GM23338 (cell line): Measurements from ENCODE around the gene VSTM5. TPM values are rescaled to one million over a fixed set of nuclear protein-coding genes. Genes with fewer than 3 reads are reported as not detected.

Experiments used
- ATAC-seq: fragments of 200-7000 bp; cut with Tn5 transposase; 3 replicates; pipeline ENCODE4 v1.9.1; 2020
- DNase-seq: peaks from one replicate; pipeline ENCODE4 v3.0.0-alpha.2; 2015; ENCODE audit warnings: low spot score
- H2AFZ ChIP-seq: fragments of 200-600 bp; sonication (generic); 2 replicates; pipeline ENCODE4 v1.8.0; 2016; ENCODE audit warnings: antibody characterized with exemption, mild to moderate bottlenecking, moderate library complexity
- H3F3A ChIP-seq: fragments of 200-600 bp; sonication (generic); replicated peaks from 2 replicates; pipeline ENCODE4 v1.8.0; 2017; ENCODE audit warnings: antibody characterized with exemption, mixed run types, low read depth
- H3K27ac ChIP-seq: fragments of 200-600 bp; sonication (generic); 2 replicates; pipeline ENCODE4 v1.6.1; 2016; ENCODE audit warnings: low read depth
- H3K27me3 ChIP-seq: fragments of 200-600 bp; sonication (generic); 2 replicates; pipeline ENCODE4 v1.8.0; 2016; ENCODE audit warnings: mild to moderate bottlenecking, mixed run types, moderate library complexity; ENCODE audit not compliant: insufficient read depth
- H3K36me3 ChIP-seq: fragments of 200-600 bp; sonication (generic); 2 replicates; pipeline ENCODE4 v1.8.0; 2016; ENCODE audit warnings: mild to moderate bottlenecking; ENCODE audit not compliant: insufficient read depth
- H3K4me1 ChIP-seq: fragments of 200-600 bp; sonication (generic); 2 replicates; pipeline ENCODE4 v1.8.0; 2016; ENCODE audit warnings: mild to moderate bottlenecking, moderate library complexity; ENCODE audit not compliant: insufficient read depth
- H3K4me2 ChIP-seq: fragments of 200-600 bp; sonication (generic); 2 replicates; pipeline ENCODE4 v1.7.1; 2017; ENCODE audit warnings: mixed run types
- H3K4me3 ChIP-seq: fragments of 200-600 bp; sonication (generic); 2 replicates; pipeline ENCODE4 v1.6.1; 2016; ENCODE audit warnings: mixed run types
- H3K79me2 ChIP-seq: fragments of 200-600 bp; sonication (generic); replicated peaks from 2 replicates; pipeline ENCODE4 v1.8.0; 2017; ENCODE audit warnings: mild to moderate bottlenecking; ENCODE audit not compliant: insufficient read depth
- H3K9me2 ChIP-seq: fragments of 200-600 bp; sonication (generic); 2 replicates; pipeline ENCODE4 v1.8.0; 2017; ENCODE audit not compliant: insufficient read depth
- H4K20me1 ChIP-seq: fragments of 200-600 bp; sonication (generic); replicated peaks from 2 replicates; pipeline ENCODE4 v1.8.0; 2017; ENCODE audit warnings: mild to moderate bottlenecking; ENCODE audit not compliant: insufficient read depth
- H3K27ac Mint-ChIP-seq: 2 replicates; pipeline ENCODE4 v1.8.0; 2020; ENCODE audit warnings: inconsistent platforms, mild to moderate bottlenecking, moderate library complexity, mixed read lengths
- H3K27me3 Mint-ChIP-seq: 3 replicates; pipeline ENCODE4 v1.8.0; 2022; ENCODE audit warnings: low read depth, mild to moderate bottlenecking, moderate library complexity, mixed read lengths, inconsistent platforms; ENCODE audit not compliant: insufficient read depth, poor library complexity
- H3K36me3 Mint-ChIP-seq: 3 replicates; pipeline ENCODE4 v1.8.0; 2021; ENCODE audit warnings: low read depth, mild to moderate bottlenecking, inconsistent platforms, moderate library complexity, mixed read lengths
- H3K4me1 Mint-ChIP-seq: 3 replicates; pipeline ENCODE4 v1.8.0; 2020; ENCODE audit warnings: mild to moderate bottlenecking, inconsistent platforms, mixed read lengths
- H3K4me3 Mint-ChIP-seq: 3 replicates; pipeline ENCODE4 v1.8.0; 2021; ENCODE audit warnings: moderate library complexity, mild to moderate bottlenecking, inconsistent platforms, mixed read lengths
- H3K9me3 Mint-ChIP-seq: 3 replicates; pipeline ENCODE4 v1.8.0; 2020; ENCODE audit warnings: moderate library complexity, mild to moderate bottlenecking, inconsistent platforms, mixed read lengths
- CREB1 ChIP-seq: fragments of 250-450 bp; sonication (Bioruptor Pico); IDR thresholded peaks from 2 replicates; pipeline ENCODE4 v1.5.0; 2020; ENCODE audit warnings: low read depth, mild to moderate bottlenecking, moderate library complexity
- EZH2 ChIP-seq: fragments of 200-600 bp; sonication (generic); IDR thresholded peaks from one replicate; pipeline ENCODE4 v1.8.0; 2017; ENCODE audit warnings: antibody characterized with exemption, mild to moderate bottlenecking, low read depth; ENCODE audit not compliant: unreplicated experiment
- JUNB ChIP-seq: IDR thresholded peaks from one replicate; pipeline ENCODE4 v1.6.1; 2016; ENCODE audit warnings: antibody characterized with exemption; ENCODE audit not compliant: unreplicated experiment
- NANOG ChIP-seq: IDR thresholded peaks from 2 replicates; pipeline ENCODE4 v1.6.1; 2016; ENCODE audit warnings: antibody characterized with exemption, borderline replicate concordance
- POLR2AphosphoS5 ChIP-seq: IDR thresholded peaks from 2 replicates; pipeline ENCODE4 v1.6.1; 2016; ENCODE audit warnings: antibody characterized with exemption, low read depth
- STAT1 ChIP-seq: IDR thresholded peaks from one replicate; pipeline ENCODE4 v1.6.1; 2016; ENCODE audit warnings: antibody characterized with exemption; ENCODE audit not compliant: unreplicated experiment
- ZNF114 ChIP-seq: fragments of 250-450 bp; sonication (Bioruptor Pico); IDR thresholded peaks from 2 replicates; pipeline ENCODE4 v1.5.0; 2020; ENCODE audit warnings: mild to moderate bottlenecking, moderate library complexity
- polyA plus RNA-seq: library from polyadenylated mRNA; unstranded; fragments of >200 nt; fragmentation: Nextera tagmentation; extraction: Ambion mirVana; gene quantifications from 2 replicates; pipeline ENCODE4 v1.2.1, GENCODE V29; 2016
- total RNA-seq: library from RNA; depleted of rRNA; stranded (reverse); fragments of >200 nt; shearing (Covaris generic); gene quantifications from 2 replicates; pipeline ENCODE4 v1.2.3, GENCODE V29; 2014
- TF ChIP-seq, protein P1 (sequence below): fragments of 250-450 bp; sonication (Bioruptor Pico); IDR thresholded peaks from 2 replicates; pipeline ENCODE4 v1.5.0; 2020; ENCODE audit warnings: mild to moderate bottlenecking, moderate library complexity
- TF ChIP-seq, protein P2 (sequence below), 2 experiments: fragments of 200-600 bp in 1 of 2; sonication (generic) in 1 of 2; conservative IDR thresholded peaks; 2 replicates each; pipeline versions ENCODE4 v1.5.1 to v1.6.1; 2016 to 2017; ENCODE audit warnings: antibody characterized with exemption in 2 of 2, low read depth in 2 of 2, mild to moderate bottlenecking in 2 of 2, moderate library complexity in 1 of 2
- TF ChIP-seq, protein P3 (sequence below): IDR thresholded peaks from one replicate; pipeline ENCODE4 v1.6.1; 2018; ENCODE audit warnings: antibody characterized with exemption; ENCODE audit not compliant: unreplicated experiment

Gene VSTM5
- total and polyA plus RNA-seq, 2 experiments from 2014 or later: 0.21 to 0.66 TPM

DNA sequence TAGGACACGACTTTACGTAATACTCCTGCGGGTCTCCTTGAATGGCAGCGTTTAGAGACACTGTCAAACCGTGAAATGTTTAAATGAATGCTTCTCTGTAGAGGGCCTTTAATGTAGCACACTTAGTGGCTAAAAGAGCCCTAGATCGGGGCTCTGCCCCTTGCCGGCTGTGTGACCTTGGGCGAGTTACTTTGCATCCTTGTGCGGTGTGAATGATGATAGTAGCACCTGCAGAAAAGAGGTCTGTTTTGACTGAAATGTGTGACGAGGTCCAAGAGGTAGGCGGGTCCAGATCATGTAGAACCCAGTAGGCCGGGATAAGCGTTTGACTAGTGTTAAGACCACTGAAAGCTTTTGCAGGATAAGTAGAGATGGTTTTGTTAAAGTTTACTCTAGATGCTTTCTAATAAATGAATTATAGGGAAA, 65.5 kb downstream of the VSTM5 start (continued):
- TF ChIP-seq STAT1: no peak
- TF ChIP-seq NANOG: no peak
- no peak for TF ChIP-seq JUNB
- TF ChIP-seq EZH2: no peak

DNA sequence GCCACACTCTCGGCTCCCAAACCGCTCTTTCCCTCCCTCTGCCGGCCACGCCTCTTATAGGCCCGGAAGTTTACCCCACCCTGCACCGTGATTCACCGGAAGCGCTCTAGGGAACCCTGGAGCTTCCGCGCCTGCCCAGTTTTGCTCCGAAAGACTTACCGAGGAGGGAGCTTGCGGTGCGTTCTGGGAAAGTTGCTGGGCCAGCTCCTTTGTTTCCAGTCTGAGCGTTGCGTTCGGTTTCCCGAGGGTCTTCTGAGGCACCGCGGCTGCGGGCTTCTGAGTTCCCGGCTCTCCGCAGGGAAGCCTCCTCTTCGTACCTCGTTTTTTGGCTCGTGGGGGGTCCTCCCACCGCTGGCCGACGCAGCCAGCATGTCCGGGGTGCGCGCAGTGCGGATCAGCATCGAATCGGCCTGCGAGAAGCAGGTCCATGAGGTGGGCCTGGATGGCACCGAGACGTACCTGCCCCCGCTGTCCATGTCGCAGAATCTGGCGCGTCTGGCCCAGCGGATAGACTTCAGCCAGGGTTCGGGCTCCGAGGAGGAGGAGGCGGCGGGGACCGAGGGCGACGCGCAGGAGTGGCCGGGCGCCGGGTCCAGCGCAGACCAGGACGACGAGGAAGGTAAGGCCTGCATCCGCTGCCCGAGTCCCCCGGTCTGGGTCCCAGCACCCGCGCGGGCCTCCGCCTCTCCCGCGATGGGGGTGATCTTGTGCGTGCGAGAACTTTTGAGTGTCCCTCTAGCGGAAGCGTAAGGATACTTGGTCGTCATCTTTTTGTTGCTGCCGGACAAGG, 66.1 kb downstream of the VSTM5 start, which contains the start of gene MED17:
Gene MED17, plus strand, starts transcription at position 138 of the 790 bp plus-strand sequence. Its CDS starts 232 bp downstream, at position 370.
- H3K4me1 ChIP-seq: peaks cover 16% of the 10 kb centered on the region
- H3K27me3 ChIP-seq: no peaks in the 10 kb centered on the region
- peaks cover 4% of the 10 kb centered on the region for H3K27me3 Mint-ChIP-seq
- no peaks in the 10 kb centered on the region for H3K9me2 ChIP-seq
- H3K36me3 ChIP-seq: peaks cover 18% of the 10 kb centered on the region; the same call in 1 of the 2 replicates
- H3K4me3 Mint-ChIP-seq: peak within 1 kb of the TSS; percentile 92
- H3F3A ChIP-seq: no peaks in the 10 kb centered on the region
- peak within 1 kb of the TSS; percentile 93 for H3K27ac Mint-ChIP-seq
- H3K27ac ChIP-seq: peak within 1 kb of the TSS; percentile 96
- ATAC-seq (peak; percentile 97), DNase-seq (peak; percentile 98)
- peak within 1 kb of the TSS; percentile 97 for H3K4me2 ChIP-seq
- H3K79me2 ChIP-seq: peaks cover 57% of the 10 kb centered on the region
- peak within 1 kb of the TSS; percentile 93 for H3K4me3 ChIP-seq
- H3K4me1 Mint-ChIP-seq: peaks cover 20% of the 10 kb centered on the region
- TF ChIP-seq EZH2 (no peak), POLR2AphosphoS5 (peak; percentile 98), JUNB (no peak), ZNF114 (CRISPR knock-in tag) (no peak), CREB1 (CRISPR knock-in tag) (0 out of 2 replicates have a peak, but pooled peaks have one; percentile 74)
- TF ChIP-seq, protein P1, sequence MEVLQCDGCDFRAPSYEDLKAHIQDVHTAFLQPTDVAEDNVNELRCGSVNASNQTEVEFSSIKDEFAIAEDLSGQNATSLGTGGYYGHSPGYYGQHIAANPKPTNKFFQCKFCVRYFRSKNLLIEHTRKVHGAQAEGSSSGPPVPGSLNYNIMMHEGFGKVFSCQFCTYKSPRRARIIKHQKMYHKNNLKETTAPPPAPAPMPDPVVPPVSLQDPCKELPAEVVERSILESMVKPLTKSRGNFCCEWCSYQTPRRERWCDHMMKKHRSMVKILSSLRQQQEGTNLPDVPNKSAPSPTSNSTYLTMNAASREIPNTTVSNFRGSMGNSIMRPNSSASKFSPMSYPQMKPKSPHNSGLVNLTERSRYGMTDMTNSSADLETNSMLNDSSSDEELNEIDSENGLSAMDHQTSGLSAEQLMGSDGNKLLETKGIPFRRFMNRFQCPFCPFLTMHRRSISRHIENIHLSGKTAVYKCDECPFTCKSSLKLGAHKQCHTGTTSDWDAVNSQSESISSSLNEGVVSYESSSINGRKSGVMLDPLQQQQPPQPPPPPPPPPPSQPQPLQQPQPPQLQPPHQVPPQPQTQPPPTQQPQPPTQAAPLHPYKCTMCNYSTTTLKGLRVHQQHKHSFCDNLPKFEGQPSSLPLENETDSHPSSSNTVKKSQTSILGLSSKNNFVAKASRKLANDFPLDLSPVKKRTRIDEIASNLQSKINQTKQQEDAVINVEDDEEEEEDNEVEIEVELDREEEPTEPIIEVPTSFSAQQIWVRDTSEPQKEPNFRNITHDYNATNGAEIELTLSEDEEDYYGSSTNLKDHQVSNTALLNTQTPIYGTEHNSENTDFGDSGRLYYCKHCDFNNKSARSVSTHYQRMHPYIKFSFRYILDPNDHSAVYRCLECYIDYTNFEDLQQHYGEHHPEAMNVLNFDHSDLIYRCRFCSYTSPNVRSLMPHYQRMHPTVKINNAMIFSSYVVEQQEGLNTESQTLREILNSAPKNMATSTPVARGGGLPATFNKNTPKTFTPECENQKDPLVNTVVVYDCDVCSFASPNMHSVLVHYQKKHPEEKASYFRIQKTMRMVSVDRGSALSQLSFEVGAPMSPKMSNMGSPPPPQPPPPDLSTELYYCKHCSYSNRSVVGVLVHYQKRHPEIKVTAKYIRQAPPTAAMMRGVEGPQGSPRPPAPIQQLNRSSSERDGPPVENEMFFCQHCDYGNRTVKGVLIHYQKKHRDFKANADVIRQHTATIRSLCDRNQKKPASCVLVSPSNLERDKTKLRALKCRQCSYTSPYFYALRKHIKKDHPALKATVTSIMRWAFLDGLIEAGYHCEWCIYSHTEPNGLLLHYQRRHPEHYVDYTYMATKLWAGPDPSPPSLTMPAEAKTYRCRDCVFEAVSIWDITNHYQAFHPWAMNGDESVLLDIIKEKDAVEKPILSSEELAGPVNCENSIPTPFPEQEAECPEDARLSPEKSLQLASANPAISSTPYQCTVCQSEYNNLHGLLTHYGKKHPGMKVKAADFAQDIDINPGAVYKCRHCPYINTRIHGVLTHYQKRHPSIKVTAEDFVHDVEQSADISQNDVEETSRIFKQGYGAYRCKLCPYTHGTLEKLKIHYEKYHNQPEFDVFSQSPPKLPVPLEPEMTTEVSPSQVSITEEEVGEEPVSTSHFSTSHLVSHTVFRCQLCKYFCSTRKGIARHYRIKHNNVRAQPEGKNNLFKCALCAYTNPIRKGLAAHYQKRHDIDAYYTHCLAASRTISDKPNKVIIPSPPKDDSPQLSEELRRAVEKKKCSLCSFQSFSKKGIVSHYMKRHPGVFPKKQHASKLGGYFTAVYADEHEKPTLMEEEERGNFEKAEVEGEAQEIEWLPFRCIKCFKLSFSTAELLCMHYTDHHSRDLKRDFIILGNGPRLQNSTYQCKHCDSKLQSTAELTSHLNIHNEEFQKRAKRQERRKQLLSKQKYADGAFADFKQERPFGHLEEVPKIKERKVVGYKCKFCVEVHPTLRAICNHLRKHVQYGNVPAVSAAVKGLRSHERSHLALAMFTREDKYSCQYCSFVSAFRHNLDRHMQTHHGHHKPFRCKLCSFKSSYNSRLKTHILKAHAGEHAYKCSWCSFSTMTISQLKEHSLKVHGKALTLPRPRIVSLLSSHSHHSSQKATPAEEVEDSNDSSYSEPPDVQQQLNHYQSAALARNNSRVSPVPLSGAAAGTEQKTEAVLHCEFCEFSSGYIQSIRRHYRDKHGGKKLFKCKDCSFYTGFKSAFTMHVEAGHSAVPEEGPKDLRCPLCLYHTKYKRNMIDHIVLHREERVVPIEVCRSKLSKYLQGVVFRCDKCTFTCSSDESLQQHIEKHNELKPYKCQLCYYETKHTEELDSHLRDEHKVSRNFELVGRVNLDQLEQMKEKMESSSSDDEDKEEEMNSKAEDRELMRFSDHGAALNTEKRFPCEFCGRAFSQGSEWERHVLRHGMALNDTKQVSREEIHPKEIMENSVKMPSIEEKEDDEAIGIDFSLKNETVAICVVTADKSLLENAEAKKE (CRISPR knock-in tag): no peak
- TF ChIP-seq, protein P2, sequence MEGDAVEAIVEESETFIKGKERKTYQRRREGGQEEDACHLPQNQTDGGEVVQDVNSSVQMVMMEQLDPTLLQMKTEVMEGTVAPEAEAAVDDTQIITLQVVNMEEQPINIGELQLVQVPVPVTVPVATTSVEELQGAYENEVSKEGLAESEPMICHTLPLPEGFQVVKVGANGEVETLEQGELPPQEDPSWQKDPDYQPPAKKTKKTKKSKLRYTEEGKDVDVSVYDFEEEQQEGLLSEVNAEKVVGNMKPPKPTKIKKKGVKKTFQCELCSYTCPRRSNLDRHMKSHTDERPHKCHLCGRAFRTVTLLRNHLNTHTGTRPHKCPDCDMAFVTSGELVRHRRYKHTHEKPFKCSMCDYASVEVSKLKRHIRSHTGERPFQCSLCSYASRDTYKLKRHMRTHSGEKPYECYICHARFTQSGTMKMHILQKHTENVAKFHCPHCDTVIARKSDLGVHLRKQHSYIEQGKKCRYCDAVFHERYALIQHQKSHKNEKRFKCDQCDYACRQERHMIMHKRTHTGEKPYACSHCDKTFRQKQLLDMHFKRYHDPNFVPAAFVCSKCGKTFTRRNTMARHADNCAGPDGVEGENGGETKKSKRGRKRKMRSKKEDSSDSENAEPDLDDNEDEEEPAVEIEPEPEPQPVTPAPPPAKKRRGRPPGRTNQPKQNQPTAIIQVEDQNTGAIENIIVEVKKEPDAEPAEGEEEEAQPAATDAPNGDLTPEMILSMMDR (conservative IDR thresholded peaks at IDR 0.05; ENCODE audit: low read depth in 2 of 2): peak; percentile 29 to 31; a peak in 3 of 4 replicates
- TF ChIP-seq, protein P3, sequence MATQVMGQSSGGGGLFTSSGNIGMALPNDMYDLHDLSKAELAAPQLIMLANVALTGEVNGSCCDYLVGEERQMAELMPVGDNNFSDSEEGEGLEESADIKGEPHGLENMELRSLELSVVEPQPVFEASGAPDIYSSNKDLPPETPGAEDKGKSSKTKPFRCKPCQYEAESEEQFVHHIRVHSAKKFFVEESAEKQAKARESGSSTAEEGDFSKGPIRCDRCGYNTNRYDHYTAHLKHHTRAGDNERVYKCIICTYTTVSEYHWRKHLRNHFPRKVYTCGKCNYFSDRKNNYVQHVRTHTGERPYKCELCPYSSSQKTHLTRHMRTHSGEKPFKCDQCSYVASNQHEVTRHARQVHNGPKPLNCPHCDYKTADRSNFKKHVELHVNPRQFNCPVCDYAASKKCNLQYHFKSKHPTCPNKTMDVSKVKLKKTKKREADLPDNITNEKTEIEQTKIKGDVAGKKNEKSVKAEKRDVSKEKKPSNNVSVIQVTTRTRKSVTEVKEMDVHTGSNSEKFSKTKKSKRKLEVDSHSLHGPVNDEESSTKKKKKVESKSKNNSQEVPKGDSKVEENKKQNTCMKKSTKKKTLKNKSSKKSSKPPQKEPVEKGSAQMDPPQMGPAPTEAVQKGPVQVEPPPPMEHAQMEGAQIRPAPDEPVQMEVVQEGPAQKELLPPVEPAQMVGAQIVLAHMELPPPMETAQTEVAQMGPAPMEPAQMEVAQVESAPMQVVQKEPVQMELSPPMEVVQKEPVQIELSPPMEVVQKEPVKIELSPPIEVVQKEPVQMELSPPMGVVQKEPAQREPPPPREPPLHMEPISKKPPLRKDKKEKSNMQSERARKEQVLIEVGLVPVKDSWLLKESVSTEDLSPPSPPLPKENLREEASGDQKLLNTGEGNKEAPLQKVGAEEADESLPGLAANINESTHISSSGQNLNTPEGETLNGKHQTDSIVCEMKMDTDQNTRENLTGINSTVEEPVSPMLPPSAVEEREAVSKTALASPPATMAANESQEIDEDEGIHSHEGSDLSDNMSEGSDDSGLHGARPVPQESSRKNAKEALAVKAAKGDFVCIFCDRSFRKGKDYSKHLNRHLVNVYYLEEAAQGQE: peak; percentile 4
- peak within 1 kb of the TSS; percentile 35; the same call in 1 of the 2 replicates for H2AFZ ChIP-seq
- peaks cover 46% of the 10 kb centered on the region for H3K36me3 Mint-ChIP-seq
- peaks cover 40% of the 10 kb centered on the region for H4K20me1 ChIP-seq
- peaks cover 5% of the 10 kb centered on the region; the same call in 1 of the 3 replicates for H3K9me3 Mint-ChIP-seq
